GM21576 (cell line): ENCODE data around the gene SLC26A3.
"Not testable (repeated sequence)": the region's sequence is repeated elsewhere in the genome, so short reads cannot be mapped to it uniquely, and the experiment has no call there.

Source experiments
- ATAC-seq: cut with Tn5 transposase; IDR thresholded peaks from one replicate; pipeline ENCODE4 v1.9.1; 2021; ENCODE audit warnings: mild to moderate bottlenecking, moderate library complexity; ENCODE audit not compliant: unreplicated experiment

Gene SLC26A3

GRCh38 chr7:107803009-107803610 lies at the start of gene SLC26A3:
SLC26A3 (minus strand) TSS chr7:107803223; CDS start chr7:107794509, 8,714 bp downstream.
- ATAC-seq, result no peak

- no peak for ATAC-seq
Measured at GRCh38 chr7:107850643-107851042, 47.6 kb upstream of the SLC26A3 start.

GRCh38 chr7:107850216-107850615 lies 47.2 kb upstream of the SLC26A3 start:
- no peak for ATAC-seq

GRCh38 chr7:107848211-107848610 lies 45.2 kb upstream of the SLC26A3 start:
- ATAC-seq, result not testable (repeated sequence)

GRCh38 chr7:107847836-107848175 lies 44.8 kb upstream of the SLC26A3 start:
- not testable (repeated sequence) for ATAC-seq

- no peak for ATAC-seq
Measured at GRCh38 chr7:107847168-107847835, 44.3 kb upstream of the SLC26A3 start.

GRCh38 chr7:107846324-107846723 lies 43.3 kb upstream of the SLC26A3 start:
- no peak for ATAC-seq

- no peak for ATAC-seq
Measured at GRCh38 chr7:107843184-107843583, 40.2 kb upstream of the SLC26A3 start.

GRCh38 chr7:107842213-107842612 lies 39.2 kb upstream of the SLC26A3 start:
- ATAC-seq, result no peak

GRCh38 chr7:107838816-107839565 lies 36.0 kb upstream of the SLC26A3 start:
- no peak for ATAC-seq

GRCh38 chr7:107838024-107838601 lies 35.1 kb upstream of the SLC26A3 start:
- no peak for ATAC-seq

- no peak for ATAC-seq
Measured at GRCh38 chr7:107837145-107837512, 34.1 kb upstream of the SLC26A3 start.

GRCh38 chr7:107836237-107837144 lies 33.5 kb upstream of the SLC26A3 start:
- ATAC-seq, result no peak

GRCh38 chr7:107834401-107834800 lies 31.4 kb upstream of the SLC26A3 start:
- no peak for ATAC-seq

GRCh38 chr7:107833684-107834106 lies 30.7 kb upstream of the SLC26A3 start:
- no peak for ATAC-seq

GRCh38 chr7:107830420-107830819 lies 27.4 kb upstream of the SLC26A3 start:
- ATAC-seq, result no peak

- no peak for ATAC-seq
Measured at GRCh38 chr7:107828540-107828939, 25.5 kb upstream of the SLC26A3 start.

GRCh38 chr7:107827501-107827900 lies 24.5 kb upstream of the SLC26A3 start:
- no peak for ATAC-seq

GRCh38 chr7:107826451-107826850 lies 23.4 kb upstream of the SLC26A3 start:
- ATAC-seq, result no peak

- ATAC-seq, result no peak
Measured at GRCh38 chr7:107824858-107825257, 21.8 kb upstream of the SLC26A3 start.

GRCh38 chr7:107818622-107819021 lies 15.6 kb upstream of the SLC26A3 start:
- ATAC-seq, result no peak
